IMR-90 (cell line): ENCODE results near the gene CCHCR1.

ENCODE experiments used
- BHLHE40 ChIP-seq: fragments of 150-350 bp; IDR thresholded peaks from 2 replicates; pipeline ENCODE4 v1.6.1; 2016; ENCODE audit warnings: mild to moderate bottlenecking, low read depth, low read length
- CEBPB ChIP-seq: IDR thresholded peaks from 2 replicates; pipeline ENCODE4 v1.6.1; 2012; ENCODE audit warnings: low read depth, low read length, improper control_type of control experiment
- CHD1 ChIP-seq: IDR thresholded peaks from 2 replicates; pipeline ENCODE4 v1.6.1; 2012; ENCODE audit warnings: low read depth, low read length, improper control_type of control experiment
- ELK1 ChIP-seq: fragments of 150-350 bp; IDR thresholded peaks from 2 replicates; pipeline ENCODE4 v1.6.1; 2016; ENCODE audit warnings: low read depth, mild to moderate bottlenecking, low read length, moderate library complexity, borderline replicate concordance
- MAZ ChIP-seq: IDR thresholded peaks from 2 replicates; pipeline ENCODE4 v1.6.1; 2012; ENCODE audit warnings: low read depth, mild to moderate bottlenecking, low read length, improper control_type of control experiment, moderate library complexity, borderline replicate concordance
- MXI1 ChIP-seq: IDR thresholded peaks from 2 replicates; pipeline ENCODE4 v1.6.1; 2012; ENCODE audit warnings: low read depth, mild to moderate bottlenecking, low read length, moderate library complexity, borderline replicate concordance
- POLR2A ChIP-seq: IDR thresholded peaks from 2 replicates; pipeline ENCODE4 v1.6.1; 2012; ENCODE audit warnings: mild to moderate bottlenecking, low read depth, low read length
- RCOR1 ChIP-seq: IDR thresholded peaks from 2 replicates; pipeline ENCODE4 v1.6.1; 2012; ENCODE audit warnings: mild to moderate bottlenecking, low read length, improper control_type of control experiment; ENCODE audit not compliant: insufficient replicate concordance
- SMC3 ChIP-seq: fragments of 150-350 bp; IDR thresholded peaks from 2 replicates; pipeline ENCODE4 v1.6.1; 2016; ENCODE audit warnings: low read depth, mild to moderate bottlenecking, antibody characterized with exemption, low read length, moderate library complexity
- TF ChIP-seq, protein P1 (sequence below): conservative IDR thresholded peaks from 2 replicates; pipeline ENCODE4 v1.5.1; 2012; ENCODE audit warnings: mild to moderate bottlenecking, low read depth, low read length, improper control_type of control experiment

- TF ChIP-seq, protein P1, sequence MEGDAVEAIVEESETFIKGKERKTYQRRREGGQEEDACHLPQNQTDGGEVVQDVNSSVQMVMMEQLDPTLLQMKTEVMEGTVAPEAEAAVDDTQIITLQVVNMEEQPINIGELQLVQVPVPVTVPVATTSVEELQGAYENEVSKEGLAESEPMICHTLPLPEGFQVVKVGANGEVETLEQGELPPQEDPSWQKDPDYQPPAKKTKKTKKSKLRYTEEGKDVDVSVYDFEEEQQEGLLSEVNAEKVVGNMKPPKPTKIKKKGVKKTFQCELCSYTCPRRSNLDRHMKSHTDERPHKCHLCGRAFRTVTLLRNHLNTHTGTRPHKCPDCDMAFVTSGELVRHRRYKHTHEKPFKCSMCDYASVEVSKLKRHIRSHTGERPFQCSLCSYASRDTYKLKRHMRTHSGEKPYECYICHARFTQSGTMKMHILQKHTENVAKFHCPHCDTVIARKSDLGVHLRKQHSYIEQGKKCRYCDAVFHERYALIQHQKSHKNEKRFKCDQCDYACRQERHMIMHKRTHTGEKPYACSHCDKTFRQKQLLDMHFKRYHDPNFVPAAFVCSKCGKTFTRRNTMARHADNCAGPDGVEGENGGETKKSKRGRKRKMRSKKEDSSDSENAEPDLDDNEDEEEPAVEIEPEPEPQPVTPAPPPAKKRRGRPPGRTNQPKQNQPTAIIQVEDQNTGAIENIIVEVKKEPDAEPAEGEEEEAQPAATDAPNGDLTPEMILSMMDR, result no peak
- no peak for TF ChIP-seq POLR2A
- TF ChIP-seq MAZ, result no peak
- no peak for TF ChIP-seq BHLHE40
- no peak for TF ChIP-seq CEBPB
- no peak for TF ChIP-seq ELK1
- no peak for TF ChIP-seq RCOR1
- no peak for TF ChIP-seq CHD1
- no peak for TF ChIP-seq MXI1
- TF ChIP-seq SMC3, result no peak
Measured at GRCh38 chr6:31152781-31153180, 4.8 kb downstream of the CCHCR1 start.
